ENCODE results near the gene USP44. TPM values are rescaled to one million over a fixed set of nuclear protein-coding genes. Genes with fewer than 3 reads are reported as not detected.

Gene USP44
- total RNA-seq, 1 donor from 2014 or later: 0.49 TPM

GRCh38 chr12:95529693-95530225, 21.5 kb downstream of the USP44 start:
- Histone ChIP-seq H3K4me3 (no peak overlapping the region), H3K4me1 (no peaks in the 10 kb centered on the region), H3K36me3 (no peaks in the 10 kb centered on the region), H3K27ac (no peak overlapping the region), H3K9me3 (no peaks in the 10 kb centered on the region), H3K27me3 (no peaks in the 10 kb centered on the region)
- TF ChIP-seq POLR2AphosphoS5 (IDR thresholded peaks at IDR 0.05; ENCODE audit: insufficient read depth in 1 of 2, low read depth in 1 of 2): no peak
- TF ChIP-seq POLR2A (IDR thresholded peaks at IDR 0.05): no peak
- TF ChIP-seq, protein P1, sequence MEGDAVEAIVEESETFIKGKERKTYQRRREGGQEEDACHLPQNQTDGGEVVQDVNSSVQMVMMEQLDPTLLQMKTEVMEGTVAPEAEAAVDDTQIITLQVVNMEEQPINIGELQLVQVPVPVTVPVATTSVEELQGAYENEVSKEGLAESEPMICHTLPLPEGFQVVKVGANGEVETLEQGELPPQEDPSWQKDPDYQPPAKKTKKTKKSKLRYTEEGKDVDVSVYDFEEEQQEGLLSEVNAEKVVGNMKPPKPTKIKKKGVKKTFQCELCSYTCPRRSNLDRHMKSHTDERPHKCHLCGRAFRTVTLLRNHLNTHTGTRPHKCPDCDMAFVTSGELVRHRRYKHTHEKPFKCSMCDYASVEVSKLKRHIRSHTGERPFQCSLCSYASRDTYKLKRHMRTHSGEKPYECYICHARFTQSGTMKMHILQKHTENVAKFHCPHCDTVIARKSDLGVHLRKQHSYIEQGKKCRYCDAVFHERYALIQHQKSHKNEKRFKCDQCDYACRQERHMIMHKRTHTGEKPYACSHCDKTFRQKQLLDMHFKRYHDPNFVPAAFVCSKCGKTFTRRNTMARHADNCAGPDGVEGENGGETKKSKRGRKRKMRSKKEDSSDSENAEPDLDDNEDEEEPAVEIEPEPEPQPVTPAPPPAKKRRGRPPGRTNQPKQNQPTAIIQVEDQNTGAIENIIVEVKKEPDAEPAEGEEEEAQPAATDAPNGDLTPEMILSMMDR (IDR thresholded peaks at IDR 0.05): no peak
- intact Hi-C loops (cut with DNase I): no loop called here
- no peak for DNase-seq (ENCODE audit: extremely low spot score in 2 of 2)

GRCh38 chr12:95528431-95528830, 22.8 kb downstream of the USP44 start:
- intact Hi-C loops (cut with DNase I): no loop called here

GRCh38 chr12:95522692-95523091, 28.6 kb downstream of the USP44 start:
- intact Hi-C loops (cut with DNase I): no loop called here
- H3K27me3 ChIP-seq: no peaks in the 10 kb centered on the region
- H3K9me3 ChIP-seq: no peaks in the 10 kb centered on the region
- no peak overlapping the region for H3K27ac ChIP-seq
- DNase-seq (ENCODE audit: extremely low spot score in 2 of 2): no peak
- no peak for TF ChIP-seq POLR2A (IDR thresholded peaks at IDR 0.05)
- TF ChIP-seq, protein P1 (IDR thresholded peaks at IDR 0.05): no peak
- TF ChIP-seq POLR2AphosphoS5 (IDR thresholded peaks at IDR 0.05; ENCODE audit: insufficient read depth in 1 of 2, low read depth in 1 of 2): no peak
- no peaks in the 10 kb centered on the region for H3K36me3 ChIP-seq
- H3K4me1 ChIP-seq: no peaks in the 10 kb centered on the region
- no peak overlapping the region for H3K4me3 ChIP-seq

More at GRCh38 chr12:95528431-95528830, 22.8 kb downstream of the USP44 start:
- Histone ChIP-seq H3K36me3 (no peaks in the 10 kb centered on the region), H3K27me3 (no peaks in the 10 kb centered on the region), H3K4me1 (no peaks in the 10 kb centered on the region), H3K4me3 (no peak overlapping the region), H3K9me3 (no peaks in the 10 kb centered on the region), H3K27ac (no peak overlapping the region)
- TF ChIP-seq POLR2A (IDR thresholded peaks at IDR 0.05): no peak
- no peak for TF ChIP-seq POLR2AphosphoS5 (IDR thresholded peaks at IDR 0.05; ENCODE audit: insufficient read depth in 1 of 2, low read depth in 1 of 2)
- TF ChIP-seq, protein P1 (IDR thresholded peaks at IDR 0.05): no peak
- no peak for DNase-seq (ENCODE audit: extremely low spot score in 2 of 2)

- intact Hi-C loops (cut with DNase I): no loop called here
- H3K27me3 ChIP-seq: no peaks in the 10 kb centered on the region
- no peaks in the 10 kb centered on the region for H3K9me3 ChIP-seq
- H3K4me1 ChIP-seq: no peaks in the 10 kb centered on the region
- no peak overlapping the region for H3K4me3 ChIP-seq
- no peak overlapping the region for H3K27ac ChIP-seq
- TF ChIP-seq POLR2AphosphoS5 (IDR thresholded peaks at IDR 0.05; ENCODE audit: insufficient read depth in 1 of 2, low read depth in 1 of 2) (no peak), POLR2A (IDR thresholded peaks at IDR 0.05) (no peak)
- TF ChIP-seq, protein P1 (IDR thresholded peaks at IDR 0.05): no peak
- H3K36me3 ChIP-seq: no peaks in the 10 kb centered on the region
- no peak for DNase-seq (ENCODE audit: extremely low spot score in 2 of 2)
Observed at GRCh38 chr12:95520816-95521215, 30.5 kb downstream of the USP44 start.

GRCh38 chr12:95518944-95519343, 32.3 kb downstream of the USP44 start:
- H3K27me3 ChIP-seq: no peaks in the 10 kb centered on the region
- no peak overlapping the region for H3K27ac ChIP-seq
- no peaks in the 10 kb centered on the region for H3K9me3 ChIP-seq
- peaks cover 0 to 5% of the 10 kb centered on the region in 2 donors for H3K36me3 ChIP-seq
- DNase-seq (ENCODE audit: extremely low spot score in 2 of 2): no peak
- intact Hi-C loops (cut with DNase I): no loop called here
- H3K4me1 ChIP-seq: no peaks in the 10 kb centered on the region
- TF ChIP-seq, protein P1 (IDR thresholded peaks at IDR 0.05): no peak
- TF ChIP-seq POLR2AphosphoS5 (IDR thresholded peaks at IDR 0.05; ENCODE audit: insufficient read depth in 1 of 2, low read depth in 1 of 2): no peak
- TF ChIP-seq POLR2A (IDR thresholded peaks at IDR 0.05): no peak
- no peak overlapping the region for H3K4me3 ChIP-seq

Measured in vagina (tissue), 2 donors.